ENCODE data around the gene CLHC1. TPM values are rescaled to one million over a fixed set of nuclear protein-coding genes. Genes with fewer than 3 reads are reported as not detected.

CLHC1 gene
- total RNA-seq, 8 experiments from 2014 or later, result 7.5 to 30.4 (median 17.8) TPM

DNA sequence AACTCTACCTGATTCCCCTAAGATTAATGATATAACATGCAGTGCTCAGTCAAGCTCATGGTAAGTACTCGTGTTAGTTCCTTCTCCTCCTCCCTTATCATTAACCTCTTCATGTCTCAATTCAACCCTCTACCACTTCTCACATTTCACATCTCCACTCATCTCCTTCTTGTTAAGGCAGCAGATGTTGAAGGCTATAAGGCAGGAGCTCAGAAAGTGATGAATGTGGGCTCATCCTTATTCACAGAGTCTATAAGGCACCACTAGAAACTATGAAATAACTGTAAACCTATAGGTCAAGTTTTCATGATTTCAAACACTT lies 56.0 kb downstream of the CLHC1 start:
- peak in 7 of 8 experiments; percentile 3 to 57 (median 15) for ATAC-seq (replicated peaks in 6 of 8)
- H3K27ac ChIP-seq, result no peak overlapping the region
- WGBS, 10 experiments, result 0 to 57% (median 33%) methylated on average over 1 of the region's 1 CpG; no CpG with 5 or more reads in 3 of the 10 experiments
- peaks cover 19 to 27% of the 10 kb centered on the region in 2 donors for H3K4me1 ChIP-seq (replicated peaks in 1 of 2)
- H3K4me3 ChIP-seq, result no peak overlapping the region
- in situ Hi-C loops (cut with MboI; ENCODE audit: low pct_unique_long_range_greater_than_20kb in 2 of 9, low sequenced_read_pairs in 9 of 9, unreplicated experiment in 9 of 9), result loop anchor here in 1 of 9 experiments (25.0 kb wide), 1 partner anchor 264 kb away; no protein-coding TSS in a partner anchor

DNA sequence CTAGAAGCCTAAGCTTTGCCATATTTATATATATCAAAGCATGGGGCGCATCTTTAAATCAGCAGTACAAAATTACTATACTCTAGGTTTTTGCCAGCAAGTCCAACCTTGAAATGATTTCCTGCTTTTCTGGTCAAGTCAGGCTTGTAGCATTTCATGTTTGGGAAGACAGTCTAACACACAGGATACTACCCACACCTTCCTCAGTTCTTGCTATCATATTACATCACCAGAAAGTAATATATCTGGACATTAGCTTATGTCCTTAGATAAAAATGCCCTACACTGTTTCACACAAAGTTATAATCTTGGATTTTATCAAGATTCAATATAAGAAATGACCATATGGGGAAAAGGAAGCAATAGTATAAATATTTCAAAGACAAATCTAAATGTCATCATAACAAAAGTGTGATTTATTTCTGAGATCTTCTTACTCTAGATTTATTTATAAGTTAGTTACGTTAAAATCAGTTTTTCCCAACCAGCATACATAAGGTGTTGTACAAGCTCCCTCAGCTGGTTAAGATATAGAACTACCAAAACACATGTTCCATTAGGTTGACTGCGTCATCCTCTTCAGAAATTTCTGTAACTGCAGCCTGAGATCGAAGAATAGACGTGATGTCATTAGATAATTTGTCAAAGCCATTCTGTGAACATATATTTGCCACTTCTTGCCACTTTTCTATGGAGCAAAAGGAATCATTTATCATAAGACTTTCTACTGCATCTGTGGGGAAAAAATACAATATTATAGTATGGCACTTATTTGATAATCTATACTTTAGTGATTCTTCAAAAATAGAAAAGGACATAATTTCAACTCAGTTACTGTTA lies 56.6 kb downstream of the CLHC1 start:
- 7 to 53% (median 26%) methylated on average over 2 to 5 of the region's 5 CpGs for WGBS, 10 experiments
- H3K27ac ChIP-seq, result no peak overlapping the region
- H3K4me1 ChIP-seq (replicated peaks in 1 of 2), result peaks cover 19 to 27% of the 10 kb centered on the region in 2 donors
- in situ Hi-C loops (cut with MboI; ENCODE audit: low pct_unique_long_range_greater_than_20kb in 2 of 9, low sequenced_read_pairs in 9 of 9, unreplicated experiment in 9 of 9), result loop anchor here in 1 of 9 experiments (25.0 kb wide), 1 partner anchor 263 kb away; no protein-coding TSS in a partner anchor
- peak; percentile 83 to 96 (median 90) for ATAC-seq (replicated peaks in 6 of 8)
- no peak overlapping the region for H3K4me3 ChIP-seq

DNA sequence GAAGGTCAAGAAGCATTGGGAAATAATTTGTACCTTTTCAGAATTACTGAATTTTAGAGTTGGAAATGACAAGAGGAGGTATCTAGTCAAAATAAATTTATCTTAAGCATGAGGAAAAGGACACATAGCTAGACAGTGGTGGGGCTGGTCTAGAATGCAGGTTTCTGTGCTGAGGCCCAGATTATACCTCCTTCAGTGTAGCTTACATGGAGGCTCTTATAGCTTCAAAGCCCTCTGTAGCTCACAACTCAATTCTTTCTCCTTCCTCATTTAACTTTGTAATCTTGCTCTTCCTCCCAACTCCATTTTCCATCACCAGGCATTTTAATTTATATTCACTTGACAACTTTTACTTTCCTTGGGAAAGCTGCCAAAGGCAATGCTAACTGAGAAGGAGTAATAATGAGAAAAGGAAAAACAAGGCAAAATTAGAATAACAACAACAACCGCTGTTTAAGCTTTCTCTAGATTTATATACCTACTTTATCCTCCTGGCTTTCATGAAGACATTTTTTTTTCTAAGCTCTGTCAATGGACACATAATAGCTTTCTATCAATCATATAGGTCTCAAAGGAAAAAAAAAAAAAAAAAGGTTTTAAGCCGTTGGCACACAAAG lies 58.5 kb downstream of the CLHC1 start:
- peak in 5 of 8 experiments; percentile 47 to 64 (median 50) for ATAC-seq (replicated peaks in 6 of 8)

DNA sequence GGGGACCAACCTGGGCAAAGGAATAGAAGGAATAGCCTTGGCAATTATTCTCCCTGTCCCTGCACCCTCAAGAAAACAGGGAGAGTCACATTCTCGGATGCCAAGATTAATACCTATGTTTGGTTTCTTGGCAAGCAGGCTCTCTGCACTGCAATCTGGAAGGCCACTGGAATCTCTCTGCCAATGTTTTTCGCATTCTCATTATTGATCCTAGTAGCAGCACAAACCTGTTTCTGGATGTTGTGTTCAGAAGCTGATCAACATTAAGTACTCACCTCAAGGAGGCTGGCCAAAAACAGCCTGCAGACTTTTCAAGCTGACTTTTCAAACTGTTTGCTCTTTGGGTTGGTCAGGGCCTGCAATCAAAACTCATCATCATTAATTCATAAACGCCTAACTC lies 62.2 kb downstream of the CLHC1 start:
- Histone ChIP-seq H3K27ac (no peak overlapping the region), H3K4me3 (no peak overlapping the region), H3K4me1 (replicated peaks in 1 of 2) (peaks cover 34 to 44% of the 10 kb centered on the region in 2 donors)
- in situ Hi-C loops (cut with MboI; ENCODE audit: low pct_unique_long_range_greater_than_20kb in 2 of 9, low sequenced_read_pairs in 9 of 9, unreplicated experiment in 9 of 9), result loop anchor here in 6 of 9 experiments (5.0 to 25.0 kb wide), 5 partner anchors 108 to 135 kb away; partner anchors contain the start of gene RTN4 (in 1 of the 6)
- 78 to 100% (median 96%) methylated on average over 1 to 3 of the region's 3 CpGs; no CpG with 5 or more reads in 4 of the 10 experiments for WGBS, 10 experiments
- no peak for ATAC-seq (replicated peaks in 6 of 8)

More for the DNA sequence above, 58.5 kb downstream of the CLHC1 start:
- 0 to 100% (median 50%) methylated on average over 2 of the region's 2 CpGs; no CpG with 5 or more reads in 3 of the 10 experiments for WGBS, 10 experiments
- Histone ChIP-seq H3K4me3 (no peak overlapping the region), H3K4me1 (replicated peaks in 1 of 2) (peaks cover 19 to 27% of the 10 kb centered on the region in 2 donors), H3K27ac (no peak overlapping the region)
- in situ Hi-C loops (cut with MboI; ENCODE audit: low pct_unique_long_range_greater_than_20kb in 2 of 9, low sequenced_read_pairs in 9 of 9, unreplicated experiment in 9 of 9), result loop anchor here in 3 of 9 experiments (25.0 kb wide), 2 partner anchors 111 to 136 kb away; partner anchors contain the start of gene RTN4 (in 1 of the 3)

DNA sequence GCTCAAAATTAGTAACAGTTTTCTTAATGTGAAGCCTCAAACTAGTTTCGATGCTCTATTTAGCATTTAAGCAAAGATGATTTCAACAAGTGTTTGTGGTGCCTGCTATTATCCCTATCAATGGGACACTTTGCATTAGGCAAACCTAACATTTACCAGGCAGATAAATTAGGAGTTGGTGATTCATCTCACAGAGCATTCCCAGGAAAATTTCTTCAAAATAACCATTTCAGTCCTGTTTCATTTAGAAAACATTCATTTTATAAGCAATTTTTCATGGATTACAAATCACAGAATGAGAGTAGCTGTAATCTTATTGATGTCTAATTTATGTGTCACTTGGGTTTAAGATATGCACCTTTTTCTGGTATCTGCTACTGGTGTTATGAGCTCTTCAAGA lies 62.7 kb downstream of the CLHC1 start:
- Histone ChIP-seq H3K4me1 (replicated peaks in 1 of 2) (peaks cover 34 to 46% of the 10 kb centered on the region in 2 donors), H3K4me3 (no peak overlapping the region), H3K27ac (no peak overlapping the region)
- in situ Hi-C loops (cut with MboI; ENCODE audit: low pct_unique_long_range_greater_than_20kb in 2 of 9, low sequenced_read_pairs in 9 of 9, unreplicated experiment in 9 of 9), result loop anchor here in 6 of 9 experiments (5.0 to 25.0 kb wide), 5 partner anchors 107 to 135 kb away; partner anchors contain the start of gene RTN4 (in 1 of the 6)
- 50 to 100% (median 89%) methylated on average over 1 of the region's 1 CpG; no CpG with 5 or more reads in 2 of the 10 experiments for WGBS, 10 experiments
- no peak for ATAC-seq (replicated peaks in 6 of 8)

DNA sequence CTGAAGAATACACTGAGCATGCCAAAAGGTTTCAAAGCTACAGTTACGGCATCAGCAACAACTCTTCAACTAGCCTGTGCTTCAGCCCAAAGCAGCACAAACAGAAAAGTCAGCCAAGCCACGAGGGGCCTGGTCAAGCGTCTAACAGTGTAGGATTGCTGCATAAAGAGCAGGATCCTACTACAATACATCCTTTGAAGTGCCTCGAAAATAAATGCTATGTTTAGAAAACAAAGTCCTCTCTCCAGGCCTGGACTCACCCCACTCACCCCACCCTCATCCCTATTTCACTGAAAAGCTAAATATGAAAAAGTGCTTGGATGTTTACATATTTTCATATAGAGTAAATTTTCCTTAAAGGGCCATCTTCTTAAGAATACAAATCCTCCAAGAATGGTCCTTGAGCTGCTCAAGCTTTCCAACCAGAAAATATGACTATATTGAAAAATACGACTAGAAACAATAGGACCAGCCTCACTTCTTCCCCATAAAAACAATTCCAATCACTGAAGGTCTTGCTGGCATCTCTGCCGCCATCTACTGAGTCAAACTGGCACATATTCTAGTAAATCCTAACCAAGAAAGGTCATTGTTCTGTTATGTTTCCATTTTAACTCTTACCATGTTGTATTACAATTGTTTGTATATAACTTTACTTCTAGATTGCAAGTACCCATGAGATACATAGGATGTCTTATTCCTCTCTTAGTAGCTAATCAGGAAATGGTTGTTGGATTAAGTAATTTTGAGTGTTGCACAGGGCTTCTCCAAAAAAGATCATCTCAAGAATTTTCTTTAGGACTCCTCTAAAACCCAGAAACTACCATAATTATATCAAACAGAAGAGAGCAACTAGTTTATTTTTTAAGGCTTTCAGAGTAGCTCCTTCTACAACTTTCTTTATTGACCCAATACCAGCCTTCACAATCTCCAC lies 63.6 kb downstream of the CLHC1 start:
- WGBS, 10 experiments, result 0 to 36% (median 26%) methylated on average over 1 to 6 of the region's 6 CpGs
- H3K4me1 ChIP-seq (replicated peaks in 1 of 2), result peaks cover 36 to 44% of the 10 kb centered on the region in 2 donors
- in situ Hi-C loops (cut with MboI; ENCODE audit: low pct_unique_long_range_greater_than_20kb in 2 of 9, low sequenced_read_pairs in 9 of 9, unreplicated experiment in 9 of 9), result loop anchor here in 6 of 9 experiments (5.0 to 25.0 kb wide), 5 partner anchors 106 to 134 kb away; partner anchors contain the start of gene RTN4 (in 1 of the 6)
- H3K4me3 ChIP-seq, result no peak overlapping the region
- H3K27ac ChIP-seq, result no peak overlapping the region
- peak; percentile 59 to 87 (median 71) for ATAC-seq (replicated peaks in 6 of 8)

DNA sequence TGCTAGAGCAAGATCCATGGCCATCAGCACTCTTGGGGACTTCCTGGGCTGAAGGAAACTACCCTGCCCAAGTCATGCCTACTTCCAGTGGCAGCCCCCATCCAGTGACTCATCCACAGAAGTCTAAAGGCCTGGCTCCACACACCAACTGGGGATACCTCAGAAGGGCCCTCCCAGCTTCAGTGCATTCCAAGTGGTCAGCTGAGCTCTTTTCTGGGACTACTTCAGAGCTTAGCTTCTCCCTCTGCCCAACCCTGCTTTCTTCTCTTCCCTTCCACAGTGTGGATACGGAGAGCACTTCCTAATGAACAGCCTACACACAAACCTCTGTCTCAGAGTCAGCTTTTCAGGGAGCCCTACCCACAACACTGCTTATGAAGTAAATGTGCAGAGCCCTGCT lies 66.5 kb downstream of the CLHC1 start:
- H3K27ac ChIP-seq, result no peak overlapping the region
- in situ Hi-C loops (cut with MboI; ENCODE audit: low pct_unique_long_range_greater_than_20kb in 2 of 9, low sequenced_read_pairs in 9 of 9, unreplicated experiment in 9 of 9), result loop anchor here in 6 of 9 experiments (5.0 to 25.0 kb wide), 5 partner anchors 103 to 131 kb away; partner anchors contain the start of gene RTN4 (in 1 of the 6)
- ATAC-seq (replicated peaks in 6 of 8), result peak in 2 of 8 experiments; percentile 44 to 65
- 29 to 100% (median 66%) methylated on average over 1 of the region's 1 CpG; no CpG with 5 or more reads in 6 of the 10 experiments for WGBS, 10 experiments
- H3K4me3 ChIP-seq, result no peak overlapping the region
- peaks cover 53 to 61% of the 10 kb centered on the region in 2 donors for H3K4me1 ChIP-seq (replicated peaks in 1 of 2)

DNA sequence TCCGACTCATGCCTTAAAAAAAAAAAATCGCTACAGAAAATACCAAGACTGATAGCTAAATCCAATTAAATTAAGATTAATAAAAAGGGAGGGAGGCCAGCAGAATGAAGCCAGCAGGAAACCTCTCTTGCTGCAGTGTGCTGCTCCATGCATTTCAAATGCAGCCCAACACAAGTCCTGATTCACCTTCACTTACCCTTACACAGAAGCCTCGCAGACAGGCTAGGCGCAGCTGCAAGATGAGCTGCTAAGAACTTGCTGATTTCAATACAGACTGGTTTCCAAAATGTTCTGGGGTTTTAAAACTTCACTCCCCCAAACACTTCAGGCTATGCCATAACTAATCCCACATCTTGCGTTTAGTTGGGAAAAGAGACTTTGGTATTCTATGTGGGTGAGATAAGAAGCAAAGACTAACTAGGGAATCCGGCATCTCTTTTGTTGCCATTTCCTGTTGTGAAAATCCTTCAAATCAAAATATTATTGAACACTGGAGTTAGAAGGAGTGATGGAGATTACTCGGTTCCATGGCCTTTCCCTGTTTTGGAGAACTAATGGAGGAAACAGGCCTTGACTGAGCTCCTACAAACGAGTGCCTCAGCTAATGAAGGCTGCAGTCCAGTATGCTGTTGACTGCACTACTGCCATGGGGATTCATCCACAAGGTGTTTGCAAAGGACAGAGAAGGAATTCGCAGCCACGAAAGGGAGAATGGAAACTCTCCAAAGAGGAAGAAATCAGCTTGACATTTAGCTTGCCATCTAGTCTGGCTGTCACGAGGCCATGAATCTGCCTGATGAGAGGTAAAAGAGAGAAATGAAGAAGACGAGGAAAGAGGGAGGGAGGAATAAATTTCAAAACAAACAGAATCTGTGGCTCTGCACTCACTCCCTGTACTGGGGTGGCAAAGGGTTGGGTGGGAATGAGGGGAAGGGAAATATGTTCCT lies 67.3 kb downstream of the CLHC1 start:
- Histone ChIP-seq H3K27ac (no peak overlapping the region), H3K4me3 (no peak overlapping the region), H3K4me1 (replicated peaks in 1 of 2) (peaks cover 54 to 63% of the 10 kb centered on the region in 2 donors)
- in situ Hi-C loops (cut with MboI; ENCODE audit: low pct_unique_long_range_greater_than_20kb in 2 of 9, low sequenced_read_pairs in 9 of 9, unreplicated experiment in 9 of 9), result loop anchor here in 6 of 9 experiments (5.0 to 25.0 kb wide), 5 partner anchors 103 to 130 kb away; partner anchors contain the start of gene RTN4 (in 1 of the 6)
- 69 to 100% (median 90%) methylated on average over 1 to 12 of the region's 12 CpGs for WGBS, 10 experiments
- ATAC-seq (replicated peaks in 6 of 8), result peak in 5 of 8 experiments; percentile 24 to 50 (median 39)

DNA sequence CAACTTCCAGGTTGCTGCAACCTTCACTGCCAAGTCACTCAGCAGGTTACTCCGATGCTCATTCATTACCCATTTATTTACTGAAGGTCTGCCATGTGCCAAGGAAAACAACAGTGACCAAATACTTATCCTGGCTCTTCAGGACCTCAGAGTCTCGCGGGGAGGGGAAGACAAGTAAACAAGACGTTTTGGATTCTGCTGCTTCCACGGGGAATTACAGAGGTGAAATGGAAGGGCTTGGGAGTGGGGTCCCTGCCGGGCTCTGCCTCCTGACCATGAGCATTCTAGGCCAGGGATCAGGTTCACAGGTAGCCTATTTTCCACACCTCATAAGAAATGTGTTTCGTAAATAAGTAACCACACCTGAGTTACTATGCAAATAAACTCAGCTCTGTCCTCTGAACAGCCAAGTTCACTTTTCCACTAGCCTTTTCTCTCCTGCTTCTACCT lies 68.1 kb downstream of the CLHC1 start:
- no peak for ATAC-seq (replicated peaks in 6 of 8)
- H3K4me1 ChIP-seq (replicated peaks in 1 of 2), result peaks cover 62 to 71% of the 10 kb centered on the region in 2 donors
- 80 to 100% (median 92%) methylated on average over 1 to 3 of the region's 7 CpGs; no CpG with 5 or more reads in 2 of the 10 experiments for WGBS, 10 experiments
- in situ Hi-C loops (cut with MboI; ENCODE audit: low pct_unique_long_range_greater_than_20kb in 2 of 9, low sequenced_read_pairs in 9 of 9, unreplicated experiment in 9 of 9), result loop anchor here in 5 of 9 experiments (10.0 to 25.0 kb wide), 4 partner anchors 102 to 129 kb away; partner anchors contain the start of gene RTN4 (in 1 of the 5)
- no peak overlapping the region for H3K27ac ChIP-seq
- H3K4me3 ChIP-seq, result no peak overlapping the region

DNA sequence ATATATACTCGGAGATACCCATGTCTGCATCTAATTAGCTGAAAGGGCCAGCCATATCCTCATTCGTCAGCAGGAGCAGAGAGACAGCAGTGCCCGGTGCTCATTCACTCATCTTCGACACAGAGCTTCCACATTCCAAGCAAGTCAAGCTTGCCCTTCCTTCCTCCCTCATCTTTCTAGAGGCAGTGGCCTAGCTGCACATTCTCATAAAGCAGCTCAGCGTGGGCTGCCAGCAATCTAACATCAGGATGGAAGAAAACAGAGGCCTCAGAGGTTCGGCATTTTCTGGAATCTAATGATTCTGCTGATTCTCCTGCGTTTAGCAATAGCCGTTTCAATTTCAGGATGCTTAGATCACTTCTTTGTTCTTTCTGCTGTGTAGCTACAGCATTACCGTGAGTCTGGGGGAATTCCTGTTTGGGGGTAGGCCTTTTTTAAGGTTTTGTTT lies 68.8 kb downstream of the CLHC1 start:
- WGBS, 10 experiments, result 13 to 89% (median 67%) methylated on average over 1 to 6 of the region's 9 CpGs; no CpG with 5 or more reads in 1 of the 10 experiments
- no peak overlapping the region for H3K4me3 ChIP-seq
- no peak overlapping the region for H3K27ac ChIP-seq
- peak in 6 of 8 experiments; percentile 5 to 33 (median 24) for ATAC-seq (replicated peaks in 6 of 8)
- in situ Hi-C loops (cut with MboI; ENCODE audit: low pct_unique_long_range_greater_than_20kb in 2 of 9, low sequenced_read_pairs in 9 of 9, unreplicated experiment in 9 of 9), result loop anchor here in 5 of 9 experiments (10.0 to 25.0 kb wide), 4 partner anchors 101 to 128 kb away; partner anchors contain the start of gene RTN4 (in 1 of the 5)
- peaks cover 62 to 70% of the 10 kb centered on the region in 2 donors for H3K4me1 ChIP-seq (replicated peaks in 1 of 2)

All from motor neuron (in vitro differentiated cells).